Activated naive CD8-positive, alpha-beta T cell (primary cell): Measurements from ENCODE around the gene COBL.

ENCODE experiments used
- H3K27ac Mint-ChIP-seq: one replicate; pipeline ENCODE4 v1.8.0; 2021; ENCODE audit warnings: mixed read lengths
- H3K27me3 Mint-ChIP-seq: one replicate; pipeline ENCODE4 v1.8.0; 2021; ENCODE audit warnings: mixed read lengths
- H3K36me3 Mint-ChIP-seq: one replicate; pipeline ENCODE4 v1.8.0; 2021; ENCODE audit warnings: mixed read lengths
- H3K4me1 Mint-ChIP-seq: one replicate; pipeline ENCODE4 v1.8.0; 2021; ENCODE audit warnings: low read depth, mixed read lengths
- H3K4me3 Mint-ChIP-seq: one replicate; pipeline ENCODE4 v1.8.0; 2021; ENCODE audit warnings: mild to moderate bottlenecking, mixed read lengths
- H3K9me3 Mint-ChIP-seq: one replicate; pipeline ENCODE4 v1.8.0; 2021; ENCODE audit warnings: low read depth, mixed read lengths

Gene COBL

DNA sequence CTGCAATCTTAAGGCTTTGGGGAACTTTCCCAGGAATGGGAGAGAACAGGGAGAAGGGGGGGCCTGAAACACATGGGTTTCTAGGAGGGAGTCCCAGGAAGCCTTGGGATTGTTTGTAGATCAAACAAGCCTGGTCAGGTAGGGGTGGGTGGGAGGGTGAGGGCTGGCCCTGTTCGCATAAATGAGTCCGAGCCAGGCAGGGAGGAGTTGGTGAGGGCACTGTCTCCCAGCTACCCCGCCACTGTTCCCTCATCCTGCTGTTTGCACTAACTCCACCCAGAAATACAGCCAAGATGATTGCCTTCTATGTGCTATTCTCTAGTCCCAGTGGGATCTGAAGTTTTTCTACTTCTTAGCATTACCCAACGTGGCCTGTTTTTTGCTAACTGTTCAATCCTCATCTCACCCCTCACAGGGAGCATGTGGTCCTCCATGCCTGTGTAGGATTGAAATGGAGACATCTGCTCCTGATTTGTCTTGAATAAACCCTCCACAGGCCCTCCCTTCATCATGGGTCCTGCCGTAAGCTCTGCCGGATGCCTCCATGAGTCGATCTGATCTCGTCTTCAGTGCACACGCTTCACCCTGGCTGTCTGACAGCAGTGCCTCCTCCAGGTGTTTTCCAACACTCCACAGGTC, 257.0 kb downstream of the COBL start:
- Mint-ChIP-seq H3K36me3 (no peaks in the 10 kb centered on the region), H3K4me3 (no peak overlapping the region), H3K9me3 (no peaks in the 10 kb centered on the region), H3K27me3 (no peaks in the 10 kb centered on the region), H3K27ac (no peak overlapping the region), H3K4me1 (no peaks in the 10 kb centered on the region)

DNA sequence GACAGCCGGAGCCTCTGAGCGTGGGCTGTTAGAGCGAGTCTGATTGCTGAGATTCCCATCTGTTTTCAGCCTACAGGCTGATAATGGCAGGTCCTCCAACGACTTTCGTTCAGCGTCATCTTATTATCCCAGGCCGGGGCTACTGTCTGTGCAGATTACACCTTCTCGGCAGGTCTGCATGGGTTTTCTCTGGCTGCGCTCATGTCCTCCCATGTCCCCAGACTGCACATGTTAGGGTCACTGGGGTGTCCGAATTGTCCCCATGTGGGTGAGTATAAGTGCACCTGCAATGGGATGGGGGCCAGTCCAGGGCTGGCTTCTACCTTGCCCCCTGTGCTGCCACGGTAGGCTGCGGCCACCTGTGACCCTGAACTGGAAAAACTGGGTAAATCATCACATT, 257.8 kb downstream of the COBL start:
- Mint-ChIP-seq H3K27ac (no peak overlapping the region), H3K4me3 (no peak overlapping the region), H3K27me3 (no peaks in the 10 kb centered on the region)

DNA sequence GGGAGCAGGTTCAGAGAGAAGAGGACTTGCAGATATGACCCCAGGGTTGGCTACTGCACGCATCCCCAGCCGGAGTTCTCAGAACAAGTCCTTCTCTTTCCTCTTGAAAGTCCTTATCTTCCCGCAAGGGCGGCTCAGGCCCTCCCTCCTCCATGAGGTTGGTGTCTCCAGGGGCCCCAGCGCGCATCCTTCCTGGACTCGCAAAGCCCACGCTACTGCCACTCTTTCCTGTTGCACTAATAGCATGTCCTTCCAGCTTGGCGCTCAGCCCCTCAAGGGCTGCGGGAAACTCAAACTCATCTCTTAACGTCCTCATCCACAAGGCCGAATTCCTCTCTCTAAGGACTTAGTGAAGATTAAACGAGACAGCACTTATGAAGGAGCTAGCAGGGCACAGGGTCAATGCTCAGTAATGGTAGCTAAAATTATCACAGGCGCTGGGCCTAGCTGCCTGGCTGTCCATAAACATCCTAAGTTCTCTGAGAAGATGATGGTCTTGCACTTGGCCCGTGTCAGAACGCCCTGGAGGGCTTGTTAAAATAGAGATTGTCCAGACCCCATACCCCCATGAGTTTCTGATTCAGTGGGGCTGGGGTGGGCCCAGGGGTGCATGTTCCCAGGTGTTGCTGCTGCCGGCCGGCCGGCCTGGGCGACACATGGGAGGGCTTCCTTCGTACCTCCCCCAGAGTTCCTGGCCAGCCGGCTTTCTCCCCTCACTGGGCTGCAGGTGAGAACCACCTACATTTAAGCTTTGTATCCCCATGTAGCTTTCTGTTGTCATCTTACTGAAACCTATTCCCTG, 261.4 kb downstream of the COBL start:
- Mint-ChIP-seq H3K4me1 (no peaks in the 10 kb centered on the region), H3K9me3 (no peaks in the 10 kb centered on the region), H3K4me3 (no peak overlapping the region), H3K27me3 (no peaks in the 10 kb centered on the region), H3K27ac (no peak overlapping the region), H3K36me3 (no peaks in the 10 kb centered on the region)

More for the DNA sequence above, 257.8 kb downstream of the COBL start:
- Mint-ChIP-seq H3K9me3 (no peaks in the 10 kb centered on the region), H3K4me1 (no peaks in the 10 kb centered on the region), H3K36me3 (no peaks in the 10 kb centered on the region)

DNA sequence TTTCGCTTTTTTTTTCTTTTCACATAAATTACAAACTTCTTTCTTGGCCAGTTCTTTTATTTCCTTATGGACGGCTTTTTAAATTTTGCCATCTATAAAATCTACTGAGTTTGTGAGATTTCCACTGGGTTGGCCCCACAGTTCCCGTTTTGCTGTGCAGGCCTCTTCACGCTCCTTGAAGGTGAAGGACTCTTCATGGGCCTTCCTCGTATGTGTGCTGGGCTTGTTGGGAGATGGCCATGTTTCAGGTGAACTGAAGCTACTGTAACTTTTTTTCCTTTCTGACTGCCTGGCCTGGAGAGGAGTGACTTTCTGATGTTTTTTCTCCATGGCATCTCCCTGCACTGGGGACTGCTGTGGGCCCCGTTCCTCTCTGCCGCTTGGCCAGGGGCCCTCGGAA, 262.4 kb downstream of the COBL start:
- Mint-ChIP-seq H3K27me3 (no peaks in the 10 kb centered on the region), H3K27ac (no peak overlapping the region), H3K4me1 (no peaks in the 10 kb centered on the region)

DNA sequence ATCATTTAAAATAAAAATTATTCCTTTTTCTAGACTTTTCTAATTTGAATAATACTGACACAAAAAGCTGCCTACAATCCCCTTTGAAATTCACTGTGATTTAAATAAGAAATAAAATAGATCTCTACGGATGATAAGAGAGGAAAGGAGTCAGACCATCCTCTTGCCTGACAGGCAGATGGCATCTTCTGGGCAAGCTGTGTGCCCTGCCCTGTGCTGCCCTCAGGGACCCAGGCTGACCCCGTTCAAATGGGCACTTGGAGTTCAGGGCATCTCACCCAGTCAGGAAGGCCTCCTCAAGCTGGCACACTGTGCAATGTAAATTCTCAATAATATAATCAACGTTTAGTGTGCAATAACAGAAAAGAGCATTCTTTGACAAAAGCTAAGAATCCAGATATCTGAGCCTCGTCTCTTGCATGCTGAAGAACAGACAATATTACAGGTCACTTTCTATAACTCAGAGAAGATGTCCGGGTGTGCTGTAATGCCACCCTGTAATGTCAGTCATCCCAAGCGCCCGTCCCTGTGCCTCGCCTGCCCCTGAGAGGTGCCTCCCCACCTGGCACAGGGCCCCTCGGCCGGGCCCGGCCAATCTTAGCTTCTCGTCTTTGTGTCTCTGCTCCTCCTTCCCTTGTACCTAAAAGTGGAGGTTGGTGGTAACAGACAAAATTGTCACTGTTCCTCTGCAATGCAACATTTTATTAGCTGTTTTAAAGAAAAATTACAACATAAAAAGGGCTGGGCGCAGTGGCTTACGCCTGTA, 263.3 kb downstream of the COBL start:
- Mint-ChIP-seq H3K27me3 (no peaks in the 10 kb centered on the region), H3K27ac (no peak overlapping the region), H3K9me3 (no peaks in the 10 kb centered on the region), H3K4me1 (no peaks in the 10 kb centered on the region), H3K36me3 (no peaks in the 10 kb centered on the region), H3K4me3 (no peak overlapping the region)

More for the DNA sequence above, 262.4 kb downstream of the COBL start:
- Mint-ChIP-seq H3K4me3 (no peak overlapping the region), H3K36me3 (no peaks in the 10 kb centered on the region), H3K9me3 (no peaks in the 10 kb centered on the region)

DNA sequence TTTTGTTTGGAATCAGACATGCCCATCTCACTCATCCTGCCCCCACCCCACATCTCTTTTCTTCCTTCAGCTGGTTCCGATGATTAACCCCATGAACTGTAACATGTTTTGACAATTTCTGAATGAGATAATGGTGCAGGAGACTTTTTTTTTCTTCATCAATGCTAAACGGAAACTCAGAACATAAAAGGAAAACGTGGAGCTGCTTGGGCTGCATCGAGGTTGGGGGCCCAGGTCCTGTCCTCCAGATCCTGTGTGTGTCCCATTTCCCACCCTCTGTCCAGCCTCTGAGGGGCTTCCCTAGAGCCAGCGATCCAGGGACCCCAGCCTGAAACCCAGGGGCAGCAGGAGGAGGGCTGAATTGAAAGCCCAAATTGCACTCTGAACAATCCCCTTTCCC, 270.1 kb downstream of the COBL start:
- H3K27ac Mint-ChIP-seq = no peak overlapping the region
- no peaks in the 10 kb centered on the region for H3K27me3 Mint-ChIP-seq
- H3K4me3 Mint-ChIP-seq = no peak overlapping the region
- H3K36me3 Mint-ChIP-seq = no peaks in the 10 kb centered on the region
- no peaks in the 10 kb centered on the region for H3K4me1 Mint-ChIP-seq
- no peaks in the 10 kb centered on the region for H3K9me3 Mint-ChIP-seq

DNA sequence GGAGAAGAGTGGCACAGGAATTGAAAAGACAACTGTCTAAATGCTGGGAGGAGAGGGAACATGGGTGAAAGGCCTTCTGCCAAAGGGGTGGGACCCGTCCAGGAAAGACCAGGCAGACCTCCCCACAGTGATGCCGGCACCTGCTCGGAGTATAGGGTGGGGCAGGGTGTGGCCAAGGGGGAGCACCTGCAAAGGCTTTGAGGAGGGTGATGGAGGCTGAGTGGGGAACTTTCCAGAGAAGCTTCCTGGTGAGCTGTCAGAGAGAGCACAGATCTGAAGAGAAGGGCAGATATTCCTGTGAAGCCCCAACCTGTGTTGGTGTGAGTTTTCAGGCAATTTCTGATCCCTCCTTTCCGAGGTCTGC, 270.5 kb downstream of the COBL start:
- H3K4me3 Mint-ChIP-seq = no peak overlapping the region
- no peaks in the 10 kb centered on the region for H3K27me3 Mint-ChIP-seq

DNA sequence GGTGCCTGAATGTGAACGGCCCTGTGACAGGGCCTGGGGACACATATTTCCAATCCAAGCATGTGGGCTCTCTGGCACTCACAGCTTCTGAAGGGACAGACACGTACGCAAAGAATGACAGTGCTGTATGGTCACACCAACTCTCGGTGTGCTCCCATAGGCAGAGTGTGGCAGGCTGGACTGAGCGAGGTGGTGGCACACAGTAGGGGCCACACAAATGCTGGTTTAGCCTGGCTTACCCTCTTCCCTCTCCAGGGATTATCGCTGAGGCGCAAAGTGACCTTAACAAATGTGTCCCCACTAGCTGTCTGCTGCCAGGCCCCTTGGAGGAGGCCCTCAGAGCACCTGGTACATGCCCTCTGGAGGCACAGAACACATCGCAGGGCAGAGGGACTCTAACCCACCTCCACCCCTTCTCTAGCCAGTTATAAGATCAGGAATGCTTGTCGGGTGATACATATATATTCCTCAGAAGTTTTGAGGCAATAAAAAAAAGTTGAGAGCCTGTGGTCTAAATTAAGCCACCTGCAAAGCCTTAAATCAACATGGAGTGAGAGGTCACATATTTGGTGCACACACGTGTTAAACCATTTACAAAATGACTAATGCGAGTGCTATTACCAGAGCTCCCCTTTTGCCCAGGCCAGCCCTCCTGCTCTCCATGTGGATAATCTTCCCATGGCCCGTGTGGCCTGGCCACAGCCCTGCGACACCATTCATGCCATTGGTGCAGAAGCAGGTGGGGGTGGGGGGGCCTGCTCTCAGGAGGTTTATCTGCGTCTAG, 271.1 kb downstream of the COBL start:
- no peak overlapping the region for H3K4me3 Mint-ChIP-seq
- H3K27me3 Mint-ChIP-seq = no peaks in the 10 kb centered on the region
- H3K27ac Mint-ChIP-seq = no peak overlapping the region
- no peaks in the 10 kb centered on the region for H3K9me3 Mint-ChIP-seq
- no peaks in the 10 kb centered on the region for H3K4me1 Mint-ChIP-seq
- H3K36me3 Mint-ChIP-seq = no peaks in the 10 kb centered on the region

More for the DNA sequence above, 270.5 kb downstream of the COBL start:
- no peaks in the 10 kb centered on the region for H3K36me3 Mint-ChIP-seq
- no peak overlapping the region for H3K27ac Mint-ChIP-seq
- no peaks in the 10 kb centered on the region for H3K4me1 Mint-ChIP-seq
- no peaks in the 10 kb centered on the region for H3K9me3 Mint-ChIP-seq

DNA sequence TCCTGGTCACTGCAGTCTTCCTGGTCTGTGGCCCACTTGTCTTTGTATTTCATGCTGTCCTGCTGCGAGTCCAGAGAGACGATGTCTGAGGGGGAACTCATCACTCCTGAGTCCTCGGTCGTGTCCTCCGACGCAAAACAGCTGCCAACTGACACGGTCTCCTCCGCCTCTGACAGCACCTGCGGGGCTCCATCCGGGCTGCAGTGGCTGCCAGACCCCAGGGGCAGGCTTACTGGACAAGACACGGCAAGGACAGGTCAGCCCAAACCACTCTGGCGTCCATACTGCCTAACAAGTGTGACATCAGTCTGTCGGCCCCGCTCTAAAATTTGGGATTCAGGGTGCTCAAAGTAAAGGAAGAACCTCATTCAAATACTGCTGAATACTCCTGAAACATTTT, 273.1 kb downstream of the COBL start:
- H3K4me1 Mint-ChIP-seq = no peaks in the 10 kb centered on the region
- H3K9me3 Mint-ChIP-seq = no peaks in the 10 kb centered on the region
- no peak overlapping the region for H3K27ac Mint-ChIP-seq
- no peaks in the 10 kb centered on the region for H3K36me3 Mint-ChIP-seq
- H3K4me3 Mint-ChIP-seq = no peak overlapping the region
- no peaks in the 10 kb centered on the region for H3K27me3 Mint-ChIP-seq

DNA sequence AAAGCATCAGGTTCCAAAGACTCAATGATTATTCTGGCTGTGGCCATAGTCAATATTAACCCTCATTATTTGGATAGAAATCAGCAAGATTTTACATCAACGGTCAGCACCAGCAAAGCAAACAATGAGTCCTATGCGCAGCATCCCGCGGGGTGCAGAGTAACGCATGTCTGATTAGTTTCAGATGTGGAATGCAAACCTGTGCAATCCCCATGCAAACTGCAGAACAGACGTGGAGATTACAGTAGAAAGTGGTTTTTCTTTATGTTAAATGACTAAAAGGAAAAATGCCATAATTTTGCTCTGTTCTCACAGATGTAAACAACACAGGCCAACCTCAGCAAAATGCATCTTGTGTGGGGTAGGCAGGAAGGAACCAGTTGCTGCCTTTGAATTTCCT, 275.8 kb downstream of the COBL start:
- no peak overlapping the region for H3K27ac Mint-ChIP-seq
- H3K9me3 Mint-ChIP-seq = no peaks in the 10 kb centered on the region
- no peaks in the 10 kb centered on the region for H3K27me3 Mint-ChIP-seq
- H3K4me1 Mint-ChIP-seq = no peaks in the 10 kb centered on the region
- H3K36me3 Mint-ChIP-seq = no peaks in the 10 kb centered on the region
- H3K4me3 Mint-ChIP-seq = no peak overlapping the region

DNA sequence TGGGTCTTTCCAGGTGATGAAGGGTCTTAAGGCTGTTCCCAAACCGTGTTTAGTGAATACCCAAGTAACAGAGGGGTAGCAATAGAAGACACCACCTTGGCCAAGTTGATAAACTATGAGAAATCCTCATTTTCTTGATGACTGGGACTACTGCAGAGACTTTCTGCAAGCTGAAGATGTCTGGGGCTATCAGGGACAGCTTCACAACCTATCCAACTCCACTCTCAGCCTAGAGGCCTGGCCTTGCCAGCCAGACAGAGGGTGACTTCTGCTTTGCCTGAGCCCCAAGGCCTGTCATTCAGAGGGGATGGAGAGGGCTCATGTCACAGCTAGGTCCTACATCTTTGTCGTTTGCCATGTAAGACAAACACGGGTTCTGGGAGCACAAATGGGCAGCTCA, 278.0 kb downstream of the COBL start:
- Mint-ChIP-seq H3K4me3 (no peak overlapping the region), H3K4me1 (no peaks in the 10 kb centered on the region), H3K36me3 (no peaks in the 10 kb centered on the region), H3K9me3 (no peaks in the 10 kb centered on the region), H3K27ac (no peak overlapping the region), H3K27me3 (no peaks in the 10 kb centered on the region)

DNA sequence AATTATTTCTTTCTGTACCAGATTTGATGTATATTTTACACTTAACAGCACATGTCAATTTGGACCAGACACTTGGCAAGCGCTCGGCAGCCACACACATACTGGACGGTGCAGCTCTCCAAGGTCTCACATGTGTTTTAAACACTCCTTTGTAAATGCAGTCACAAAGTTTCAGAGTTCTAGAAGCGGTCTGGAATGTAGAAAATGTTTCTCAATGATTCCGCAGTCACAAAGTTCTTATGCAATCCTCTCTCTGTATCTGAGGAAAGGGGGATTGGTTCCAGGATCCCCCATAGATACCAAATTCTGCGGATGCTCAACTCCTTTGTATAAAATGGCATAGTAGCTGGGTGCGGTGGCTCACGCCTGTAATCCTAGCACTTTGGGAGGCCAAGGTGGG, 280.9 kb downstream of the COBL start:
- no peak overlapping the region for H3K4me3 Mint-ChIP-seq
- H3K27me3 Mint-ChIP-seq = no peaks in the 10 kb centered on the region
- no peaks in the 10 kb centered on the region for H3K9me3 Mint-ChIP-seq
- H3K4me1 Mint-ChIP-seq = no peaks in the 10 kb centered on the region
- no peaks in the 10 kb centered on the region for H3K36me3 Mint-ChIP-seq
- H3K27ac Mint-ChIP-seq = no peak overlapping the region

DNA sequence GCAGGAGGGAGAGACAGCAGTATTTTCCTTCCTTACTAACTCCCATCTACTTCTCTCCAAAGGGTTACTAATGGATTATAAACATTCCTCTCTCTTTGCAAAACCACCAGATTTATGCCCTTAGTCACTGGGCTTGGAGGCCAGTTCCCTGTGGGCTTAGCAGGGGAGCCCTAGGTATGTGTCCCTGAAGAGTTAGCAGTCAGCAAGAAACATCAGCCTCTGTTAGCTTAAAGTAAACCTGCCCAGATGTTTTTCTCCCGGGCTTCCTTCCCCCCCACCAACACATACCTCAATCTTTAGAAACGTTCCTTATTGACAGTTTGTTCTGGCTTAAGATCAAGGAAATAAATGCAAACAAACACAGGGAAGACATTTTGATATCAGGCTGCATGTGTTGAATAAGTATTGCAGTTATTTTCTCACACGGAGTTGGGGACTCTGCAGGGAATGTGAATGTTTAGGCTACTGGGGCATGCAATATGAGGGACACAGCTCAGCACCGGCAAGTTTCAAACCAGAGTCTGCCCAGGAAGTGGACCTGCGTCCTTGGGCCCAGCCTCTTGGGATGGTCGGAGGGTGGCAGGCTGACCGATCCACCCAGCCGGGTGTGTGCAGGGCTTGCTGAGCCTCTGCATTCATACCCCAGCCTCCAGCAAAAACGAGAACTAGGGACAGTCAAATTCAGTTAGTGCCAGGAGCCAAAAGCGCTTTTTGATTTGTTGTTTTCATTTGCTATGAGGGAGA, 281.9 kb downstream of the COBL start:
- Mint-ChIP-seq H3K27me3 (no peaks in the 10 kb centered on the region), H3K27ac (no peak overlapping the region), H3K4me3 (no peak overlapping the region), H3K4me1 (no peaks in the 10 kb centered on the region), H3K36me3 (no peaks in the 10 kb centered on the region), H3K9me3 (no peaks in the 10 kb centered on the region)

DNA sequence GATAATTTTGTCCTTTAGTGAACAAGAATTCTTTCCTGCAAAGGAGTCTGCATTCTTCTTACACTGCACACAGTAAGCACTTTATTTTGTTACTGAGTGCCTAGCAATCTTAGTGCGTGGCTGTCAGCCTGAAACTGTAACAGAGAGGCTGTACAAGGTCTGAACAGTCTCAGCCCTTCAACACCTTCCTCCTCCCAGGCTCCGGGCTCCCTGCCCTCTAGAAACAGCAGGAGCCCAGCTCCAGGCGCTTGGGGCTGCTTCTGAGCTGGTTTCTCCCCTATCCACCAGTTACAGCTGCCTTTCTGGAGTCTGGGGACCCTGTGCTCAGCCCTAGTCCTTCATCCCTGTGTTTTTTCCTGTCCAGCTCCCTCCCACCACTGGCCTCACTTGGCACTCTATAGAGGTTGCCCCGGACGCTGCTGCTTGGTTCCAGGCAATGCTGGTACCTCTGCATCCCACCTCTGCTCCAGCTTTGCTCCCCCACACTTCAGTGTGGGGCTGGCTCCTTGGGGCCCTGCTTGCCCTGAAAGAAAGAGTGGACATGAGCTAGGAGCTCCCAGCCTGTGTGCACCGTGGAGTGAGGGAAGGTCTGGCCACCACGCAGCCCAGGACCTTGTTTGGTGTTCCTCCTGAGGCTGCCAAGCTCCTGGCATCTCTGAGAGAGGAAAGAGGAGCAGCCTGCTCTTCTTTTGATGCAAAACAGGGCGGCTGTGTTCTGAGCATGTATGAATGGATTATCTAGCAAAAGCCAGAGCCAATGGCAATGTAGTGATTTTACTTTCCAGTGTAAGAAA, 282.7 kb downstream of the COBL start:
- H3K4me1 Mint-ChIP-seq = no peaks in the 10 kb centered on the region
- H3K4me3 Mint-ChIP-seq = no peak overlapping the region
- no peak overlapping the region for H3K27ac Mint-ChIP-seq

More for the DNA sequence above, 282.7 kb downstream of the COBL start:
- Mint-ChIP-seq H3K27me3 (no peaks in the 10 kb centered on the region), H3K36me3 (no peaks in the 10 kb centered on the region), H3K9me3 (no peaks in the 10 kb centered on the region)
